Lung (tissue), 12 donors: ENCODE data around the gene PGA5. TPM values are rescaled to one million over a fixed set of nuclear protein-coding genes. Genes with fewer than 3 reads are reported as not detected.

ENCODE experiments used
- ATAC-seq: fragments of 200-7000 bp; cut with Tn5 transposase; one replicate; pipeline ENCODE4 v1.9.1; 2020; ENCODE audit warnings: moderate number of reproducible peaks; ENCODE audit not compliant: insufficient read depth, low FRiP score
- DNase-seq, 3 donors: peaks; one replicate each; pipeline ENCODE4 v3.0.0-alpha.2; 2013 to 2017
- H3K27ac ChIP-seq, 2 donors: one replicate each; pipeline ENCODE4 v1.5.1; 2013; ENCODE audit warnings: mild to moderate bottlenecking in 2 of 2, moderate library complexity in 2 of 2, control low read depth in 1 of 2, inconsistent platforms in 1 of 2, low read depth in 1 of 2, low read length in 1 of 2
- H3K27me3 ChIP-seq, 3 donors: one replicate each; pipeline ENCODE4 v1.5.1; 2013; ENCODE audit warnings: low read length in 2 of 3; ENCODE audit not compliant: control insufficient read depth in 3 of 3, insufficient read depth in 3 of 3
- H3K36me3 ChIP-seq, 4 donors: one replicate each; pipeline ENCODE4 v1.5.1; 2013; ENCODE audit warnings: low read length in 4 of 4, mild to moderate bottlenecking in 1 of 4, moderate library complexity in 1 of 4; ENCODE audit not compliant: control insufficient read depth in 4 of 4, insufficient read depth in 4 of 4
- H3K4me1 ChIP-seq, 5 donors: one replicate each; pipeline ENCODE4 v1.5.1; 2013; ENCODE audit warnings: low read length in 5 of 5, mild to moderate bottlenecking in 2 of 5, moderate library complexity in 1 of 5; ENCODE audit not compliant: control insufficient read depth in 5 of 5, insufficient read depth in 5 of 5
- H3K4me3 ChIP-seq: one replicate; pipeline ENCODE4 v1.5.1; 2013; ENCODE audit warnings: mild to moderate bottlenecking, control low read depth, moderate library complexity
- H3K9ac ChIP-seq, 2 donors: one replicate each; pipeline ENCODE4 v1.5.1; 2013; ENCODE audit warnings: low read length in 2 of 2, control low read depth in 1 of 2; ENCODE audit not compliant: insufficient read depth in 1 of 2
- H3K9me3 ChIP-seq, 4 donors: one replicate each; pipeline ENCODE4 v1.5.1; 2013; ENCODE audit warnings: low read length in 3 of 4, mild to moderate bottlenecking in 1 of 4, moderate library complexity in 1 of 4; ENCODE audit not compliant: control insufficient read depth in 4 of 4, insufficient read depth in 3 of 4
- CTCF ChIP-seq: IDR thresholded peaks from 2 replicates; pipeline ENCODE4 v1.5.1; 2012; ENCODE audit warnings: mild to moderate bottlenecking; ENCODE audit errors: control extremely low read depth, extremely low read depth
- WGBS, 2 donors: extraction: QIAGEN DNeasy Blood & Tissue Kit; methylation state at CpG; one replicate each; pipeline ENCODE4 v1.1.7; 2013; 5-methylcytosine and 5-hydroxymethylcytosine counted together
- polyA plus RNA-seq, 2 donors: library from polyadenylated mRNA; stranded (reverse); fragments of 200-250 nt; gene quantifications; one replicate each; pipeline ENCODE4 v1.2.1, GENCODE V29; 2013
- total RNA-seq, 2 donors: library from RNA; depleted of rRNA in 1 of 2; stranded (reverse); fragments of >200 nt in 1 of 2; gene quantifications; one replicate each; pipeline ENCODE4 v1.2.1, GENCODE V29; 2014 to 2021
- donor health status: control.
- donor health status: control.
- donor health status: Bipolar disorder and iron deficiency.
- donor health status: healthy.
- donor health status: DM: yes; HTN: yes; CAD: no.

Gene PGA5
- total and polyA plus RNA-seq, 4 donors: 0.08 to 0.55 (median 0.09) TPM; not detected in 1

GRCh38 chr11:61274084-61274483 is 33.1 kb downstream of the PGA5 start:
- H3K36me3 ChIP-seq: no peaks in the 10 kb centered on the region
- no peak overlapping the region for H3K27ac ChIP-seq
- ATAC-seq (no peak), DNase-seq (no peak)
- WGBS, 2 donors: 95 to 97% methylated on average over 4 of the region's 4 CpGs
- H3K27me3 ChIP-seq: no peaks in the 10 kb centered on the region
- no peaks in the 10 kb centered on the region for H3K9me3 ChIP-seq
- H3K4me3 ChIP-seq: no peak overlapping the region
- H3K9ac ChIP-seq: no peak overlapping the region
- no peaks in the 10 kb centered on the region for H3K4me1 ChIP-seq
- no peak for TF ChIP-seq CTCF

DNA sequence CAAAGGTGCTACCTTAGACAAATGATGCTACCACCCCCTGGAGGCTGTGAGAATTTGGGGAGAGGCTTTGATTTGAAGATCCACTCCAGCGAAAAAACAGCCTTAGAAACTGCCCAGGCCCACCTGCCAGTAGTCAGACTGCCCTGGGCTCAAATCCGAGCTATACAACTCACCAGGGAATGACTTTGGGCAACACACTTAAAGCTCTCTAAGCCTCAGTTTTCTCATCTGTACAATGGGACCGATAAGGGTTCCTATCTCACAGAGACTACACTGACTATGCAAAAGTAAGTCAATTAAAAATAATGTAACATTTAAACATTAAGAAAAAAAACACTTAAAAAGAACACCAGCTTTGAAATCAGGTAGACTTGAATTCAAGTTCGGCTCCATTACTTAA is 34.2 kb downstream of the PGA5 start:
- ATAC-seq (no peak), DNase-seq (no peak)
- H3K9ac ChIP-seq: no peak overlapping the region
- TF ChIP-seq CTCF: no peak
- H3K4me3 ChIP-seq: no peak overlapping the region
- whole genome bisulfite sequencing, 2 donors: 92 to 95% methylated on average over 4 of the region's 4 CpGs
- no peaks in the 10 kb centered on the region for H3K4me1 ChIP-seq
- no peaks in the 10 kb centered on the region for H3K36me3 ChIP-seq
- H3K27ac ChIP-seq: no peak overlapping the region
- no peaks in the 10 kb centered on the region for H3K9me3 ChIP-seq
- H3K27me3 ChIP-seq: no peaks in the 10 kb centered on the region

- Histone ChIP-seq H3K9ac (no peak overlapping the region), H3K9me3 (no peaks in the 10 kb centered on the region), H3K27ac (no peak overlapping the region), H3K4me3 (no peak overlapping the region), H3K36me3 (no peaks in the 10 kb centered on the region), H3K27me3 (no peaks in the 10 kb centered on the region), H3K4me1 (no peaks in the 10 kb centered on the region)
- no peak for ATAC-seq
- DNase-seq: no peak
- TF ChIP-seq CTCF: no peak
- 88 to 95% methylated on average over 14 of the region's 14 CpGs for whole genome bisulfite sequencing, 2 donors
Measured at GRCh38 chr11:61277186-61278000, 36.4 kb downstream of the PGA5 start.
